HTERT RPE-1 (cell line): ENCODE measurements around the gene USP20.

ENCODE experiments used
- in situ Hi-C: fragments of 300-500 bp; cut with MboI; formaldehyde crosslinking; loops from 4 replicates; pipeline ENCODE4 v1.14.3; 2020; ENCODE audit warnings: low sequenced_read_pairs

The USP20 gene

DNA sequence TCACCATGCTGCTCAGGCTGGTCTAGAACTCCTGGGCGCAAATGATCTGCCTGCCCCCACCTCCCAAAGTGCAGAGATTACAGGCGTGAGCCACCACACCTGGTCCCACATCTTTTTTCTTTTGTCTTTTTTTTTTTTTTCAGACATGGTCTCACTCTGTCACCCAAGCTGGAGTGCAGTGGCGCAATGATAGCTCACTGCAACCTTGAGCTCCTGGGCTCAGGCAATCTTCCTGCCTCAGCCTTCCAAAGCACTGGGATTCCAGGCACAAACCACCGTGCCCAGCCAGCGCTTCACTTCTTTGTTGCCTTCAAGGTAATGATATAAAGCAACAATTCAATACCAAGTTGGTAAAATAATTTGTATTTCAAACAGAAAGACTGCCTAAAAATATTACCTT is 78.8 kb downstream of the USP20 start:
- in situ Hi-C loops: no loop called here

- in situ Hi-C loops: no loop called here
Observed at GRCh38 chr9:129916707-129917106, 81.4 kb downstream of the USP20 start.

- in situ Hi-C loops: no loop called here
Observed at GRCh38 chr9:129918296-129918950, 83.2 kb downstream of the USP20 start.

DNA sequence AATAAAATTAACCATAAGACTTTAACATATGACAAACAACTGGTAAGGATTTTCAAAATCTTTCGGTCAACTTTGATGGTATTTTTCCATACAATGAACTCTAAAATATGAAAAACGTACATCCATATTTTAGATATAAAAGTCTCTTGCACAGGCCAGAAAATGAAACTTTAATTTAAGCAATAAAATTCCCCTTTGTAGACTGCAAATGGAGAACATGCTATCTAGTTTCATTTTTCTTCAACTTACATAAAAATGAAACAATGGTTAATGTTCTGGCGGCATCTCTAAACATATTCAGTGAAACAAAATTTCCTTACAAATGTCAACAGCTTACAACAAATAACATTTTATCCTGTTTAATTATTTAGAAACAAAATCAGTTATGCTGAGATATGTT is 84.0 kb downstream of the USP20 start:
- in situ Hi-C loops: no loop called here

GRCh38 chr9:129919841-129920240 is 84.6 kb downstream of the USP20 start:
- in situ Hi-C loops: no loop called here

- in situ Hi-C loops: no loop called here
Observed at GRCh38 chr9:129921905-129922304, 86.6 kb downstream of the USP20 start.

DNA sequence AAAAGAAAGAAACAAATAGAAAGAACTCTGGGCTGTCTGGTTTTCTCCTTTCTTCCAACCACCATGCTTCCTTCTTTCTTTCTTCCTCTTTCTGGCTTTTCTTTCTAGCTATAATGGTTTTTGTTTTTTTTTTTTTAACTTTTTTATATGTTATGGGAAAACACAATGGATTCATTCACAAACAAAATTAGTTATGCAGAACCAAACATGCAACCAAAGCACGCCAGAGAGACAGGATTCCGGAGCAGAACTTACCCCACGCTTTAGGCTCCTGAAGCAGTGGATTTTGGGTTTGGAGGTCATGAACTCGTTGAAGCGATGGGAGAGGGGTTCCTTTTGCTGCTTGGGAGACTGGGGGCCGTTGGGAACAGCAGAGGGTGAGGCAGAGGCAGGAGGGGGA is 88.3 kb downstream of the USP20 start:
- in situ Hi-C loops: no loop called here

DNA sequence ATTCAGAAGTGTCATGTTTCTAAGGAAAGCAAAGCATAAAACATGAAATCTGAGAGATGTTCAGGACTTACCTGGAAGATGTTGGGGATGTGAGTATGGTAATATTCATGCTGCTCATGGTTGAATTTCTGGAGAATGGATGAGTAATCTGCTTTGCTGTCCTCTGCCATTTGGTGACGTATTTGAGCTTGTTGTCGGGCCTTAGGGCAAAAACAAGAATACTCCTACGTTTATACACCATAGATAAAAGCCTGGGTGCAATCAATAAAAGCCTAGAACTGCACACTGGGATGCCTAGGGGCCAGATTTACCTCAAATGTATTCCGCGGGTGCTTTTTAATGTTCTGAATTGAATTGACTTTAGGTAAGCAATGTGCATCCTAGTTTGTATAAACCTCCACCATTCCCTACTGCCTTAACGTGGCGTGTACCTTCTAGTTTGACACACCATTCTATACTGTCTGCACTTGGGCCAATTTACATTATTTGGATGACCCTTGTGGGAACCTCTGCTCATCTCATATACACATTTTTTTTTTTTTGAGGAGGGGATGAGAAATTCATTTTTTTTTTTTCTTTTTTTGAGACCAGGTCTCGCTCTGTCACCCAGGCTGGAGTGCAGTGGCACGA is 94.4 kb downstream of the USP20 start:
- in situ Hi-C loops: no loop called here

- in situ Hi-C loops: no loop called here
Observed at GRCh38 chr9:129930743-129931142, 95.5 kb downstream of the USP20 start.
